GM23338 (cell line): ENCODE data around the gene MAPRE2. TPM values are rescaled to one million over a fixed set of nuclear protein-coding genes. Genes with fewer than 3 reads are reported as not detected.

Source experiments
- ATAC-seq: fragments of 200-7000 bp; cut with Tn5 transposase; 3 replicates; pipeline ENCODE4 v1.9.1; 2020
- DNase-seq: peaks from one replicate; pipeline ENCODE4 v3.0.0-alpha.2; 2015; ENCODE audit warnings: low spot score
- H2AFZ ChIP-seq: fragments of 200-600 bp; sonication (generic); 2 replicates; pipeline ENCODE4 v1.8.0; 2016; ENCODE audit warnings: antibody characterized with exemption, mild to moderate bottlenecking, moderate library complexity
- H3F3A ChIP-seq: fragments of 200-600 bp; sonication (generic); replicated peaks from 2 replicates; pipeline ENCODE4 v1.8.0; 2017; ENCODE audit warnings: antibody characterized with exemption, mixed run types, low read depth
- H3K27ac ChIP-seq: fragments of 200-600 bp; sonication (generic); 2 replicates; pipeline ENCODE4 v1.6.1; 2016; ENCODE audit warnings: low read depth
- H3K27me3 ChIP-seq: fragments of 200-600 bp; sonication (generic); 2 replicates; pipeline ENCODE4 v1.8.0; 2016; ENCODE audit warnings: mild to moderate bottlenecking, mixed run types, moderate library complexity; ENCODE audit not compliant: insufficient read depth
- H3K36me3 ChIP-seq: fragments of 200-600 bp; sonication (generic); 2 replicates; pipeline ENCODE4 v1.8.0; 2016; ENCODE audit warnings: mild to moderate bottlenecking; ENCODE audit not compliant: insufficient read depth
- H3K4me1 ChIP-seq: fragments of 200-600 bp; sonication (generic); 2 replicates; pipeline ENCODE4 v1.8.0; 2016; ENCODE audit warnings: mild to moderate bottlenecking, moderate library complexity; ENCODE audit not compliant: insufficient read depth
- H3K4me2 ChIP-seq: fragments of 200-600 bp; sonication (generic); 2 replicates; pipeline ENCODE4 v1.7.1; 2017; ENCODE audit warnings: mixed run types
- H3K4me3 ChIP-seq: fragments of 200-600 bp; sonication (generic); 2 replicates; pipeline ENCODE4 v1.6.1; 2016; ENCODE audit warnings: mixed run types
- H3K79me2 ChIP-seq: fragments of 200-600 bp; sonication (generic); replicated peaks from 2 replicates; pipeline ENCODE4 v1.8.0; 2017; ENCODE audit warnings: mild to moderate bottlenecking; ENCODE audit not compliant: insufficient read depth
- H3K9me2 ChIP-seq: fragments of 200-600 bp; sonication (generic); 2 replicates; pipeline ENCODE4 v1.8.0; 2017; ENCODE audit not compliant: insufficient read depth
- H4K20me1 ChIP-seq: fragments of 200-600 bp; sonication (generic); replicated peaks from 2 replicates; pipeline ENCODE4 v1.8.0; 2017; ENCODE audit warnings: mild to moderate bottlenecking; ENCODE audit not compliant: insufficient read depth
- H3K27ac Mint-ChIP-seq: 2 replicates; pipeline ENCODE4 v1.8.0; 2020; ENCODE audit warnings: inconsistent platforms, mild to moderate bottlenecking, moderate library complexity, mixed read lengths
- H3K27me3 Mint-ChIP-seq: 3 replicates; pipeline ENCODE4 v1.8.0; 2022; ENCODE audit warnings: low read depth, mild to moderate bottlenecking, moderate library complexity, mixed read lengths, inconsistent platforms; ENCODE audit not compliant: insufficient read depth, poor library complexity
- H3K36me3 Mint-ChIP-seq: 3 replicates; pipeline ENCODE4 v1.8.0; 2021; ENCODE audit warnings: low read depth, mild to moderate bottlenecking, inconsistent platforms, moderate library complexity, mixed read lengths
- H3K4me1 Mint-ChIP-seq: 3 replicates; pipeline ENCODE4 v1.8.0; 2020; ENCODE audit warnings: mild to moderate bottlenecking, inconsistent platforms, mixed read lengths
- H3K4me3 Mint-ChIP-seq: 3 replicates; pipeline ENCODE4 v1.8.0; 2021; ENCODE audit warnings: moderate library complexity, mild to moderate bottlenecking, inconsistent platforms, mixed read lengths
- H3K9me3 Mint-ChIP-seq: 3 replicates; pipeline ENCODE4 v1.8.0; 2020; ENCODE audit warnings: moderate library complexity, mild to moderate bottlenecking, inconsistent platforms, mixed read lengths
- EZH2 ChIP-seq: fragments of 200-600 bp; sonication (generic); IDR thresholded peaks from one replicate; pipeline ENCODE4 v1.8.0; 2017; ENCODE audit warnings: antibody characterized with exemption, mild to moderate bottlenecking, low read depth; ENCODE audit not compliant: unreplicated experiment
- EZH2phosphoT487 ChIP-seq: fragments of 200-600 bp; sonication (generic); IDR thresholded peaks from one replicate; pipeline ENCODE4 v1.8.1; 2018; ENCODE audit warnings: antibody characterized with exemption; ENCODE audit not compliant: unreplicated experiment
- JUNB ChIP-seq: IDR thresholded peaks from one replicate; pipeline ENCODE4 v1.6.1; 2016; ENCODE audit warnings: antibody characterized with exemption; ENCODE audit not compliant: unreplicated experiment
- NANOG ChIP-seq: IDR thresholded peaks from 2 replicates; pipeline ENCODE4 v1.6.1; 2016; ENCODE audit warnings: antibody characterized with exemption, borderline replicate concordance
- POLR2AphosphoS5 ChIP-seq: IDR thresholded peaks from 2 replicates; pipeline ENCODE4 v1.6.1; 2016; ENCODE audit warnings: antibody characterized with exemption, low read depth
- REST ChIP-seq: IDR thresholded peaks from one replicate; pipeline ENCODE4 v1.6.1; 2018; ENCODE audit warnings: antibody characterized with exemption; ENCODE audit not compliant: unreplicated experiment
- STAT1 ChIP-seq: IDR thresholded peaks from one replicate; pipeline ENCODE4 v1.6.1; 2016; ENCODE audit warnings: antibody characterized with exemption; ENCODE audit not compliant: unreplicated experiment
- ZNF114 ChIP-seq: fragments of 250-450 bp; sonication (Bioruptor Pico); IDR thresholded peaks from 2 replicates; pipeline ENCODE4 v1.5.0; 2020; ENCODE audit warnings: mild to moderate bottlenecking, moderate library complexity
- ZNF331 ChIP-seq: fragments of 250-450 bp; sonication (Bioruptor Pico); IDR thresholded peaks from 2 replicates; pipeline ENCODE4 v1.5.0; 2020; ENCODE audit warnings: low read depth, mild to moderate bottlenecking, moderate library complexity
- ZNF462 ChIP-seq: fragments of 250-450 bp; sonication (Bioruptor Pico); IDR thresholded peaks from 2 replicates; pipeline ENCODE4 v1.5.0; 2020; ENCODE audit warnings: mild to moderate bottlenecking, moderate library complexity
- polyA plus RNA-seq: library from polyadenylated mRNA; unstranded; fragments of >200 nt; fragmentation: Nextera tagmentation; extraction: Ambion mirVana; gene quantifications from 2 replicates; pipeline ENCODE4 v1.2.1, GENCODE V29; 2016
- total RNA-seq: library from RNA; depleted of rRNA; stranded (reverse); fragments of >200 nt; shearing (Covaris generic); gene quantifications from 2 replicates; pipeline ENCODE4 v1.2.3, GENCODE V29; 2014
- TF ChIP-seq, protein P1 (sequence below), 2 experiments: fragments of 200-600 bp in 1 of 2; sonication (generic) in 1 of 2; conservative IDR thresholded peaks; 2 replicates each; pipeline versions ENCODE4 v1.5.1 to v1.6.1; 2016 to 2017; ENCODE audit warnings: antibody characterized with exemption in 2 of 2, low read depth in 2 of 2, mild to moderate bottlenecking in 2 of 2, moderate library complexity in 1 of 2

The MAPRE2 gene
- total and polyA plus RNA-seq, 2 experiments from 2014 or later = 17.8 to 40.4 TPM

GRCh38 chr18:35029770-35030169, 11.4 kb upstream of the MAPRE2 start (continued):
- no peak for TF ChIP-seq REST
- no peak for TF ChIP-seq NANOG

DNA sequence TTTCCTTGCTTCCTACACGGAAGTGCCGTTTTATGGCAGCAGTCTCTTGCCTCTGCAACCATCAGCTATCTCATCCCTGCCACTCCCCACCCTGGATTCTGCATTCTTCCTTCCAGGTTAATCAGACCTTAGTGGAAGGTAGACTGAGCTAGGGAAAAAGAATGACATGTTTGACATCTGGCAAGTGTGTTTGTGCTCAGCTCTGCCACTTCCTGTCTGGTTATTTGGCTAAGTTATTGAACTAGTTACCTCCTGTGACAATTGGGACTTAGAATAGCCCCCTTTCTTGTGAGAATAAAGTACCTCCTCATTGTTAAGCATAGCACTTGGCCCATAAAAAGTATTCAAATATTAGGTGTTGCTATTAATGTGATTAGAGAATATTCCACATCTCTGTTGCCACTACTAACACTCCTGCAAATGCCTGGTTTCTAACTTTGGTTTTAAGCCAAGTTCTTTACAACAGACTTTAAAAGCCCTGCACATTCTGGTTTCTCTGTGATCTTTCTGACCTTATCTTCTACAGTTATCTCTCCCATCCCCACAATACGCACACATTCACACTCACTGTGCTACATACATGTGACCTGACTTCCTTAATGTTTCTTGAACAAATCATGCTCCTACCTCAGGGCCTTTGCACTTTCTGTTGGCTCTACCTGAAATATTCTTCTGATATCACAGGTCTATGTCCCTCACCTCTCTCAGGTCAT, 10.8 kb upstream of the MAPRE2 start:
- H3K27ac Mint-ChIP-seq = no peak overlapping the region
- H3K27me3 Mint-ChIP-seq = peaks cover 4% of the 10 kb centered on the region
- H3K9me3 Mint-ChIP-seq = no peaks in the 10 kb centered on the region
- no peak for ATAC-seq
- no peak overlapping the region for H3K4me3 Mint-ChIP-seq
- Histone ChIP-seq H3K36me3 (no peaks in the 10 kb centered on the region), H3K4me3 (no peak overlapping the region), H3K4me1 (no peaks in the 10 kb centered on the region), H3K27ac (no peak overlapping the region; the same call in 1 of the 2 replicates), H3K4me2 (no peak overlapping the region), H4K20me1 (no peaks in the 10 kb centered on the region), H3K9me2 (no peaks in the 10 kb centered on the region), H3K27me3 (no peaks in the 10 kb centered on the region), H3F3A (no peaks in the 10 kb centered on the region), H3K79me2 (no peaks in the 10 kb centered on the region), H2AFZ (peak overlapping the region; percentile 63; the same call in 1 of the 2 replicates)
- H3K4me1 Mint-ChIP-seq = peaks cover 16% of the 10 kb centered on the region
- no peak for TF ChIP-seq EZH2
- no peak for TF ChIP-seq ZNF462 (CRISPR knock-in tag)
- no peak for TF ChIP-seq JUNB
- TF ChIP-seq, protein P1, sequence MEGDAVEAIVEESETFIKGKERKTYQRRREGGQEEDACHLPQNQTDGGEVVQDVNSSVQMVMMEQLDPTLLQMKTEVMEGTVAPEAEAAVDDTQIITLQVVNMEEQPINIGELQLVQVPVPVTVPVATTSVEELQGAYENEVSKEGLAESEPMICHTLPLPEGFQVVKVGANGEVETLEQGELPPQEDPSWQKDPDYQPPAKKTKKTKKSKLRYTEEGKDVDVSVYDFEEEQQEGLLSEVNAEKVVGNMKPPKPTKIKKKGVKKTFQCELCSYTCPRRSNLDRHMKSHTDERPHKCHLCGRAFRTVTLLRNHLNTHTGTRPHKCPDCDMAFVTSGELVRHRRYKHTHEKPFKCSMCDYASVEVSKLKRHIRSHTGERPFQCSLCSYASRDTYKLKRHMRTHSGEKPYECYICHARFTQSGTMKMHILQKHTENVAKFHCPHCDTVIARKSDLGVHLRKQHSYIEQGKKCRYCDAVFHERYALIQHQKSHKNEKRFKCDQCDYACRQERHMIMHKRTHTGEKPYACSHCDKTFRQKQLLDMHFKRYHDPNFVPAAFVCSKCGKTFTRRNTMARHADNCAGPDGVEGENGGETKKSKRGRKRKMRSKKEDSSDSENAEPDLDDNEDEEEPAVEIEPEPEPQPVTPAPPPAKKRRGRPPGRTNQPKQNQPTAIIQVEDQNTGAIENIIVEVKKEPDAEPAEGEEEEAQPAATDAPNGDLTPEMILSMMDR (conservative IDR thresholded peaks at IDR 0.05; ENCODE audit: low read depth in 2 of 2) = no peak
- TF ChIP-seq ZNF114 (CRISPR knock-in tag) = no peak
- TF ChIP-seq STAT1 = no peak
- no peak for TF ChIP-seq EZH2phosphoT487
- no peak for TF ChIP-seq POLR2AphosphoS5
- TF ChIP-seq ZNF331 (CRISPR knock-in tag) = no peak
- H3K36me3 Mint-ChIP-seq = no peaks in the 10 kb centered on the region
- DNase-seq = no peak
